Glutamatergic neuron (in vitro differentiated cells): Measurements from ENCODE around the gene FAM47A. TPM values are rescaled to one million over a fixed set of nuclear protein-coding genes. Genes with fewer than 3 reads are reported as not detected.

Experiments used
- DNase-seq: peaks from one replicate; pipeline ENCODE4 v3.0.0; 2022
- H3K27ac Mint-ChIP-seq: one replicate; pipeline ENCODE4 v1.8.0; 2020; ENCODE audit warnings: mild to moderate bottlenecking, mixed read lengths, inconsistent platforms; ENCODE audit not compliant: unreplicated experiment
- H3K27me3 Mint-ChIP-seq: one replicate; pipeline ENCODE4 v1.8.0; 2020; ENCODE audit warnings: mild to moderate bottlenecking, moderate library complexity, mixed read lengths, inconsistent platforms; ENCODE audit not compliant: unreplicated experiment
- H3K36me3 Mint-ChIP-seq: one replicate; pipeline ENCODE4 v1.8.0; 2020; ENCODE audit warnings: mild to moderate bottlenecking, mixed read lengths, inconsistent platforms; ENCODE audit not compliant: unreplicated experiment
- H3K4me1 Mint-ChIP-seq: one replicate; pipeline ENCODE4 v1.8.0; 2020; ENCODE audit warnings: mild to moderate bottlenecking, low read depth, mixed read lengths, inconsistent platforms; ENCODE audit not compliant: unreplicated experiment
- H3K4me3 Mint-ChIP-seq: one replicate; pipeline ENCODE4 v1.8.0; 2020; ENCODE audit warnings: mild to moderate bottlenecking, mixed read lengths, inconsistent platforms; ENCODE audit not compliant: unreplicated experiment
- H3K9me3 Mint-ChIP-seq: one replicate; pipeline ENCODE4 v1.8.0; 2020; ENCODE audit warnings: mild to moderate bottlenecking, moderate library complexity, mixed read lengths, inconsistent platforms; ENCODE audit not compliant: unreplicated experiment
- total RNA-seq: library from RNA; stranded (reverse); fragmentation: NEBNext Ultra II Directional; extraction: Animal tissue kit (Norgen Biotek cat#: 25700); gene quantifications from one replicate; pipeline ENCODE4 v1.2.1, GENCODE V29; 2021; ENCODE audit not compliant: unreplicated experiment
- TF ChIP-seq, protein P1 (sequence below): fragments of 200-600 bp; sonication (generic); IDR thresholded peaks from one replicate; pipeline ENCODE4 v1.5.0; 2021; ENCODE audit not compliant: partially characterized antibody, unreplicated experiment

The FAM47A gene
- total RNA-seq, 1 donor from 2014 or later: not detected

- H3K36me3 Mint-ChIP-seq: no peaks in the 10 kb centered on the region
- H3K4me3 Mint-ChIP-seq: no peak overlapping the region
- no peak overlapping the region for H3K27ac Mint-ChIP-seq
- DNase-seq: no peak
- TF ChIP-seq, protein P1, sequence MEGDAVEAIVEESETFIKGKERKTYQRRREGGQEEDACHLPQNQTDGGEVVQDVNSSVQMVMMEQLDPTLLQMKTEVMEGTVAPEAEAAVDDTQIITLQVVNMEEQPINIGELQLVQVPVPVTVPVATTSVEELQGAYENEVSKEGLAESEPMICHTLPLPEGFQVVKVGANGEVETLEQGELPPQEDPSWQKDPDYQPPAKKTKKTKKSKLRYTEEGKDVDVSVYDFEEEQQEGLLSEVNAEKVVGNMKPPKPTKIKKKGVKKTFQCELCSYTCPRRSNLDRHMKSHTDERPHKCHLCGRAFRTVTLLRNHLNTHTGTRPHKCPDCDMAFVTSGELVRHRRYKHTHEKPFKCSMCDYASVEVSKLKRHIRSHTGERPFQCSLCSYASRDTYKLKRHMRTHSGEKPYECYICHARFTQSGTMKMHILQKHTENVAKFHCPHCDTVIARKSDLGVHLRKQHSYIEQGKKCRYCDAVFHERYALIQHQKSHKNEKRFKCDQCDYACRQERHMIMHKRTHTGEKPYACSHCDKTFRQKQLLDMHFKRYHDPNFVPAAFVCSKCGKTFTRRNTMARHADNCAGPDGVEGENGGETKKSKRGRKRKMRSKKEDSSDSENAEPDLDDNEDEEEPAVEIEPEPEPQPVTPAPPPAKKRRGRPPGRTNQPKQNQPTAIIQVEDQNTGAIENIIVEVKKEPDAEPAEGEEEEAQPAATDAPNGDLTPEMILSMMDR: no peak
- H3K27me3 Mint-ChIP-seq: no peaks in the 10 kb centered on the region
- H3K4me1 Mint-ChIP-seq: no peaks in the 10 kb centered on the region
- H3K9me3 Mint-ChIP-seq: peaks cover 2% of the 10 kb centered on the region
Observed at GRCh38 chrX:34130980-34131744, 952 bp downstream of the FAM47A start.

GRCh38 chrX:34130501-34130900 is 1.6 kb downstream of the FAM47A start:
- Mint-ChIP-seq H3K27me3 (no peaks in the 10 kb centered on the region), H3K4me1 (no peaks in the 10 kb centered on the region), H3K4me3 (no peak overlapping the region), H3K9me3 (peaks cover 2% of the 10 kb centered on the region), H3K27ac (no peak overlapping the region), H3K36me3 (no peaks in the 10 kb centered on the region)
- DNase-seq: no peak
- TF ChIP-seq, protein P1: no peak

GRCh38 chrX:34126011-34126410 is 6.1 kb downstream of the FAM47A start:
- TF ChIP-seq, protein P1: no peak
- Mint-ChIP-seq H3K27me3 (no peaks in the 10 kb centered on the region), H3K4me1 (no peaks in the 10 kb centered on the region), H3K4me3 (no peak overlapping the region), H3K27ac (no peak overlapping the region), H3K36me3 (no peaks in the 10 kb centered on the region), H3K9me3 (no peaks in the 10 kb centered on the region)
- no peak for DNase-seq

DNA sequence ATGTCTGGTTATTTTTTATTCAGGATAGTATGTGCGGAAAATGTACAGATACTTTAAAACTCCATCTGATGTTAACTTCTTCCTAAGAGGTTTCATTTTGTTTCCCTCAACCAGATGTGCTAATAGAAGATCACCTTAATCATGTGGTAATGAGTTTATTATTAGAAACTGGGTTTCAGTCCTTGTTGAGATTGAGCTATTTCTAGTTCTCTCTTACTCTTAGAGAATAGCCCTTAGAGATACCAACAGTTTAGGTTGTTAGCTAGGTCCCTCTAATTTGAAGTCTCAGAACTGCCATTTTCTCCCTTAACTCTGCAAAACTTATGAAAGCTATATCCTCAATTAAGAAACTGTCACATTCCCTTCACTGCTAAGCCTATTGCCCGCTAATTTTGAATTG is 13.0 kb downstream of the FAM47A start:
- Mint-ChIP-seq H3K9me3 (no peaks in the 10 kb centered on the region), H3K27ac (no peak overlapping the region), H3K36me3 (no peaks in the 10 kb centered on the region), H3K4me3 (no peak overlapping the region), H3K4me1 (no peaks in the 10 kb centered on the region), H3K27me3 (no peaks in the 10 kb centered on the region)
- TF ChIP-seq, protein P1: no peak
- DNase-seq: no peak

DNA sequence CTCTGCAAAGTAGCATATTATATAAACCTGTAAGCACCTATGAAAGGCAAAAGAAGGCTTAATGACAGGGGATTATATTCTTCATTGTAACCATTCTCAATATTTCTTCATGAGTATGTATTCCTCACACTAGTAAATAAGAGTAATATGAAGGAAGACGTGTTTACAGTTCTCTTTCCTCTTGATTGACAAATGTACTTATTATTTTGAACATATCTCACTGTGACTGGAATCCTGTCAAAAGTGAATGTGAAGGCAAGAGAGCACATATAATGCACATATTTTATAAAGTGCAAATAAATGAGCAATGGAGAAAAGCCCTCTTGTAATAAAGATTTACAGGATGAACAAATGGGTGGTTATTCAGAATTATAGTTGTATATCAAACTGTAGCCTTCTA is 19.7 kb downstream of the FAM47A start:
- Mint-ChIP-seq H3K9me3 (no peaks in the 10 kb centered on the region), H3K27me3 (no peaks in the 10 kb centered on the region), H3K36me3 (no peaks in the 10 kb centered on the region), H3K4me1 (no peaks in the 10 kb centered on the region), H3K4me3 (no peak overlapping the region), H3K27ac (no peak overlapping the region)
- TF ChIP-seq, protein P1: no peak
- DNase-seq: no peak
